HCT116 (cell line): Measurements from ENCODE around the gene SCN2B.

Experiments
- CEBPB ChIP-seq: IDR thresholded peaks from 2 replicates; pipeline ENCODE4 v1.6.1; 2012; ENCODE audit warnings: low read depth
- CTCF ChIP-seq, 3 experiments: fragments of 200-600 bp in 1 of 3; sonication (generic) in 1 of 3; IDR thresholded peaks in 2 of 3; conservative IDR thresholded peaks in 1 of 3; 2 replicates each; pipeline ENCODE4 v1.5.1; 2012 to 2017; ENCODE audit warnings: low read depth in 2 of 3, low read length in 2 of 3, antibody characterized with exemption in 1 of 3, borderline replicate concordance in 1 of 3, control low read depth in 1 of 3, mild to moderate bottlenecking in 1 of 3, mixed read lengths in 1 of 3, mixed run types in 1 of 3, moderate library complexity in 1 of 3; ENCODE audit not compliant: insufficient read depth in 1 of 3
- EZH2 ChIP-seq: fragments of 200-600 bp; sonication (generic); IDR thresholded peaks from 2 replicates; pipeline ENCODE4 v1.6.1; 2017; ENCODE audit warnings: antibody characterized with exemption, mixed run types
- JUND ChIP-seq: IDR thresholded peaks from 2 replicates; pipeline ENCODE4 v1.6.1; 2012
- POLR2A ChIP-seq: IDR thresholded peaks from 2 replicates; pipeline ENCODE4 v1.7.0; 2011; ENCODE audit warnings: borderline replicate concordance; ENCODE audit not compliant: insufficient read depth, insufficient read length; ENCODE audit errors: extremely low read depth
- POLR2AphosphoS5 ChIP-seq: IDR thresholded peaks from 2 replicates; pipeline ENCODE4 v1.6.1; 2011; ENCODE audit warnings: mild to moderate bottlenecking, low read depth, low read length, moderate library complexity
- RAD21 ChIP-seq: IDR thresholded peaks from 2 replicates; pipeline ENCODE4 v1.6.1; 2012; ENCODE audit warnings: low read depth, mild to moderate bottlenecking
- SP1 ChIP-seq: IDR thresholded peaks from 2 replicates; pipeline ENCODE4 v1.6.1; 2012; ENCODE audit warnings: low read depth
- ZNF274 ChIP-seq: fragments of 200-500 bp; sonication (Bioruptor generic); IDR thresholded peaks from 2 replicates; pipeline ENCODE4 v1.6.1; 2014; ENCODE audit warnings: mild to moderate bottlenecking, low read depth, low read length, inconsistent platforms
- TF ChIP-seq, protein P1 (sequence below): IDR thresholded peaks from 2 replicates; pipeline ENCODE4 v1.6.1; 2011; ENCODE audit warnings: mild to moderate bottlenecking, low read length, moderate library complexity; ENCODE audit not compliant: insufficient replicate concordance; ENCODE audit errors: extremely low read depth

DNA sequence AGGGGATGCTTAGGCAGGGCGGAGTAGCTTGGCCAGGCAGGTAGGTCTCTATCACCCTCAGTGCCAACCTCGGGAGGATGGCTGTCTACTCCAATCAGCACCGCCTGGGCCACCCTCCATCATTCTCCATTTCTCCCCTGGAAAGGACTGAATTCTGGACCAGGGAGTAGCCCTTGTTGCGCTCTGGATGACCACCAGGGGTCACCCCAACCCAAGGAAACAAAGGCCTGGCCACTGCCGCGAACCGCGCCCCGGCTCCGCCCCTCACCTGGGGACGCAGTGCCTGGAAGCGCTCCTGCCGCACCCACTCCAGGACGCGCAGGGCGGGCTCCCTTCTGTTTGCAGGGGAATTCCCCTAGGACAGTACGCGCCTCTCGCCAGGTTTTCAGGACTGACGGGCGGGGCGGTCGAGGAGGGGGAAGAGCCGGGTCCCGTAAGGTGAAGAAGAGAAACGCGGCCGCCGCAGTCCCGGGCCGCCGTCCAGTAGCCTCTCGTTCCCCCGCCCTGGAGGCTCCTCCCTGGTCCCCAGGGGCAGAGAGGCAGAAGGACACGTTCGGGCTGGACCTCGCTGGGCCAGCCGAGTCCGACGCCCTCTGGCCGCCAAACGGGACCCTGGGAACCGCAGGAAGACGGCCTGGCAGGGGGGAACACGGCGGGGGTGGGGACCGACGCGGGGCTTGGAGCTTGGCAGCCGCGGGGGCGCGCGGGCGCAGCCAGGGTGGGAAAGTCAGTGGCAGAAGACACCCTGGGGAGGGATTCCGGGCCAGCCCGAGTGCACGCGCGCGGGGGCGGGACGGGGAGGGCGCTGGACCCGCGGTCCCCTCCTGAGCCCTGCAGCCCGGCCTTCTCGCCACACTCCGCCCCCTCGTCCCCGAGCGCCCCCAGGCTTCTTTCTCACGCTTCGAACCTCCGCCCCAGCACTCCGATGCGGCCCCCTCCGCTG is 30.9 kb downstream of the SCN2B start:
- TF ChIP-seq CTCF (IDR thresholded peaks at IDR 0.05 in 2 of 3, conservative IDR thresholded peaks at IDR 0.05 in 1 of 3; ENCODE audit: borderline replicate concordance in 1 of 3, insufficient read depth in 1 of 3, low read depth in 2 of 3, low read length in 2 of 3), result peak; percentile 78 to 93 (median 86)
- TF ChIP-seq ZNF274, result no peak
- peak; percentile 77 for TF ChIP-seq POLR2AphosphoS5
- TF ChIP-seq CEBPB, result no peak
- TF ChIP-seq POLR2A, result no peak
- peak; percentile 99 for TF ChIP-seq RAD21
- no peak for TF ChIP-seq EZH2
- TF ChIP-seq, protein P1, sequence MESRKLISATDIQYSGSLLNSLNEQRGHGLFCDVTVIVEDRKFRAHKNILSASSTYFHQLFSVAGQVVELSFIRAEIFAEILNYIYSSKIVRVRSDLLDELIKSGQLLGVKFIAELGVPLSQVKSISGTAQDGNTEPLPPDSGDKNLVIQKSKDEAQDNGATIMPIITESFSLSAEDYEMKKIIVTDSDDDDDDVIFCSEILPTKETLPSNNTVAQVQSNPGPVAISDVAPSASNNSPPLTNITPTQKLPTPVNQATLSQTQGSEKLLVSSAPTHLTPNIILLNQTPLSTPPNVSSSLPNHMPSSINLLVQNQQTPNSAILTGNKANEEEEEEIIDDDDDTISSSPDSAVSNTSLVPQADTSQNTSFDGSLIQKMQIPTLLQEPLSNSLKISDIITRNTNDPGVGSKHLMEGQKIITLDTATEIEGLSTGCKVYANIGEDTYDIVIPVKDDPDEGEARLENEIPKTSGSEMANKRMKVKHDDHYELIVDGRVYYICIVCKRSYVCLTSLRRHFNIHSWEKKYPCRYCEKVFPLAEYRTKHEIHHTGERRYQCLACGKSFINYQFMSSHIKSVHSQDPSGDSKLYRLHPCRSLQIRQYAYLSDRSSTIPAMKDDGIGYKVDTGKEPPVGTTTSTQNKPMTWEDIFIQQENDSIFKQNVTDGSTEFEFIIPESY, result no peak
- TF ChIP-seq SP1, result no peak; the same call in 1 of the 2 replicates
- TF ChIP-seq JUND, result no peak
